Stimulated activated CD8-positive, alpha-beta memory T cell treated with anti-CD3 and anti-CD28 coated beads, Interleukin-12 subunit alpha, Interleukin-12 subunit beta, amount 100 ng/mL, for 4 hours (primary cell): ENCODE measurements around the gene PLEKHG4.

ENCODE experiments used
- DNase-seq: peaks from one replicate; pipeline ENCODE4 v3.0.0-alpha.2; 2020; ENCODE audit warnings: low read depth

PLEKHG4 gene, protein sequence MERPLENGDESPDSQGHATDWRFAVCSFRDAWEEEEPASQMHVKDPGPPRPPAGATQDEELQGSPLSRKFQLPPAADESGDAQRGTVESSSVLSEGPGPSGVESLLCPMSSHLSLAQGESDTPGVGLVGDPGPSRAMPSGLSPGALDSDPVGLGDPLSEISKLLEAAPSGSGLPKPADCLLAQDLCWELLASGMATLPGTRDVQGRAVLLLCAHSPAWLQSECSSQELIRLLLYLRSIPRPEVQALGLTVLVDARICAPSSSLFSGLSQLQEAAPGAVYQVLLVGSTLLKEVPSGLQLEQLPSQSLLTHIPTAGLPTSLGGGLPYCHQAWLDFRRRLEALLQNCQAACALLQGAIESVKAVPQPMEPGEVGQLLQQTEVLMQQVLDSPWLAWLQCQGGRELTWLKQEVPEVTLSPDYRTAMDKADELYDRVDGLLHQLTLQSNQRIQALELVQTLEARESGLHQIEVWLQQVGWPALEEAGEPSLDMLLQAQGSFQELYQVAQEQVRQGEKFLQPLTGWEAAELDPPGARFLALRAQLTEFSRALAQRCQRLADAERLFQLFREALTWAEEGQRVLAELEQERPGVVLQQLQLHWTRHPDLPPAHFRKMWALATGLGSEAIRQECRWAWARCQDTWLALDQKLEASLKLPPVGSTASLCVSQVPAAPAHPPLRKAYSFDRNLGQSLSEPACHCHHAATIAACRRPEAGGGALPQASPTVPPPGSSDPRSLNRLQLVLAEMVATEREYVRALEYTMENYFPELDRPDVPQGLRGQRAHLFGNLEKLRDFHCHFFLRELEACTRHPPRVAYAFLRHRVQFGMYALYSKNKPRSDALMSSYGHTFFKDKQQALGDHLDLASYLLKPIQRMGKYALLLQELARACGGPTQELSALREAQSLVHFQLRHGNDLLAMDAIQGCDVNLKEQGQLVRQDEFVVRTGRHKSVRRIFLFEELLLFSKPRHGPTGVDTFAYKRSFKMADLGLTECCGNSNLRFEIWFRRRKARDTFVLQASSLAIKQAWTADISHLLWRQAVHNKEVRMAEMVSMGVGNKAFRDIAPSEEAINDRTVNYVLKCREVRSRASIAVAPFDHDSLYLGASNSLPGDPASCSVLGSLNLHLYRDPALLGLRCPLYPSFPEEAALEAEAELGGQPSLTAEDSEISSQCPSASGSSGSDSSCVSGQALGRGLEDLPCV

DNA sequence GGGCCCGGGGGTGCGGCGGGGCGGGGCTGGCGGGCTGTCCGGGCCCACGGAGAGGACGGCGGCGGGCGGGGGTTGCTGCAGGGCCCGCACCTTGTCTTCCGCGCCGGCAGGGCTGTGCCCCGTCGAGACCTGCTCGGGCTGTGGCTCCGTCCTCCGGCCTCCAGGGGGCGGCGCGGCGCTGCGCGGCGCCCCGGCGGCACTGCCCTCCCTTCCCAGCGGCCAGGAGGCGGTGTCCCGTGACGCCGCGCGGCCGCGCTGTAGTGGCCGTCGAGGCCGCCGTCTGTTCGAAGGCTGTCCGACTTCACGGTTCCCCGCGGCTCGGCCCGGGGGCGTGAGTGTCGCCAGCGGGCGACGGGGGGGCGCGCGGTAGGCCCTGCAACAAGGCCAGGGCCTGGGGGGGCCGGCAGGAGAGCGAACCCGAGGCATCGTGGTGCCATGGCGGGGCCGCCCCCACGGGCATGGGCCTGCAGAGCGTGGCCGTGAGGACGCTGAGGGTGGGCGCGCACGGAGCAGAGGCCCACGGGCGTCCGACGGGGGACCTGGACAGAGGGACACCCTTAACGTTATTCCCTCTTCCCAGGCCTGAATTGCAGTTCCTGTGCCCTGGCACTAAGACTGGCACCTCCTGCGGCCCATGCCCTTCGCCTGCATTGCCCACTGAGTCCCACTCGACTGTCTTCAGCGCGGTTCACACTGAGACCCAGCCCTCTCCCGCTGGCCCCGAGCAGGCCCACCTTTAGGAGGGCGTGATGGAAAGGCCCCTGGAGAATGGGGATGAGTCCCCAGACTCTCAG lies at the start of gene PLEKHG4:
Gene PLEKHG4, plus strand, starts transcription at position 237 of the 794 bp plus-strand sequence. Its CDS starts 513 bp downstream, at position 750.
- DNase-seq: peak; percentile 62

DNA sequence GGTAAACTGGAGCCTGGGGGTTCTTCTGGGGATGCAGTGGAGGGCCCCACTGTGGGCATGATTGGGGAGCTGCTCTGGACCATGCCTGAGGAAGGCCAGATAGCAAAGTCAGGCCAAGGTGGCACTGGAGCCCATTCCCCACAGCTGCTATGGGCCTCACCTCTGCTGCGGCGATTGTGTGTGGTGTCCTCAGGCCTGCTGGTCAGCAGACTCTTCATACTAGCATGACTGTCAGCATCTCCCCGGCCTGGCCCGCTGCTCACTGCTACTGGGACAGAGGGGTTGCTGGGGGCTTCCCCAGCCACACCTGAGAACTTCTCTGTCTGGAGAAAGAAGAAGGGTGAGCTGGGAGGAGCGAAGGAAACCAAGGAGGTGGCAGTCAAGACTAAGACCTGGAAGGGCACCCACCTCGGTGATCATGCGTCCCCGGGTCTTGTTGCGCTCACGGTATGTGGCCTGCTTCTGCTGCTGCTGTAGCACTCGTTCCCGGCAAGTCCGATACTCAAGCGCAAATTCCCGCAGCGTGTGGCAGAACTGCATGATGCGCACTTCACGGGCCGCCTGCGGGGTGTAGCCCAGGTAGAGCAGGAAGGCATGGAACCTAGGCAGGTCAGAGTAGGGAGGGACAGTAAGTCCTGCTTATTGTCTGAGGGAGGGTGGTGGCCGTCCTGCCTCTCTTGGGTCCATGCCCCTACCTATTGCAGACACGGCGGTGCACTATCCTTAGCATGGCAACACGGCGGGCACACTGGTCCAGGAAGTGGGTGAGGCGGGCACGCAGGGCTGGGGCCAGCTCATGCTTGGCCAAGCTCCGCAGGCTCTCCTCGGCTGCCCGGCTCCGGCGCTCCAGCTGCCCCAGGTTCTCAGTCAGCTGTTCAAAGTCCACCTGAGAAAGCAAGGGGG lies 49.2 kb upstream of the PLEKHG4 start:
- no peak for DNase-seq

DNA sequence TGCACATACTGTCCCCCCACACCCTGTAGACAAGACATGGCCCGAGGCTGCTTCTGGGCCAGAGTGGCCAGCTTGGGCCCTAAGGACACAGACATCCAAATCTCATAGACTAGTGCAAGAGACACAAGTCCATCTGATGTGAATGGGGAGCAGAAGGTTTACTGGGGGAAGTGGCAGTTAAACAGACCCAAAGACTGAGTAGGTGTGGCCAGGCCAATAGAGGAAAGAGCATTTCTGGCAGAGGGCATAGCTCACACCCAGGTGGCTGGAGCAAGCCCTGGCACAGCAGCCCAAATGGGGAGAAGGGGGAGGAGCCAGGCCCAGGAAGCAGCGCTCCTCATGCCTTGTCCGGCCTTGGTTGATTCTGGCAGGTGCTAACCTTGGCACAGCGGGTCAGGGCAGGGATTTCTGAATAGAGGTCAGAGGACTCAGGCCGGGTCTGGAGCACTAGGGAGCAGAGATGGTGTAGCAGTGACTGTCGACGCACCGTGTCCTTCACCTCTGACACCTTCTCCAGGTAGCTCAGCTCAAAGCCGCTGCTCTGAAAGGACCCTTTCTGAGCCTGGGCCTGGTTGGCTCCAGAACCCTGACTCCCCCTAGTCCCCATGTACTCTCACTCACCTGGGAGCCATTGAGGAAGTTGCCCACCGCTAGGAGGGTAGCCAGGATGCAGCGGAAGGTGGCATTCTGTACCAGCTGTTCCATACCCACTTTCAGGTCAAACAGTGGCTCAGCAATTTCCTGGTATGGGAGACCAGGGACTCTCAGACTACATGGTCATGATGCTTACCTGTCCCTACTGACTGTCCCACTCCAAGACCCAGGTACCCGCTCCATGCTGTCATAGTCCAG lies 48.3 kb upstream of the PLEKHG4 start:
- DNase-seq: no peak

DNA sequence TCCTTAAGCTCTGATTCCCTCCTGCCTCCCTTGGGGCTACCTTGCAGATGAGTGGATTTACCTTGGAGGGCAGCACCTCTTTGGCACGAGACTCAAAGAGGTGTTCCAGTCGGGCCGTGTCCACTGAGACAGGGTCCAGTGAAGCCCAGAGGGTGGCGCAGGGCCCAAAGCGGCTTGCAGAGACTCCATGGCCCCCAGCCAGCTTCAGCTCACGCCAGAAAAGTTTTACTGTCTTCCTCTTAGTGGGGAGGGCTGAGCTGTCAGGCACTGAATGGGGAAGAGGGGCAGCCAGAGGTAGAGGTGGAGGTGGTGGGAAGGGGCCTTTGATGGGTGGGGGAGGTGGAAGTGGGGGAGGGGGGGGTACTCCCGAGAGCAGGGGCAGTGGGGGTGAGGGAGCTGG lies 45.7 kb upstream of the PLEKHG4 start:
- DNase-seq: no peak

DNA sequence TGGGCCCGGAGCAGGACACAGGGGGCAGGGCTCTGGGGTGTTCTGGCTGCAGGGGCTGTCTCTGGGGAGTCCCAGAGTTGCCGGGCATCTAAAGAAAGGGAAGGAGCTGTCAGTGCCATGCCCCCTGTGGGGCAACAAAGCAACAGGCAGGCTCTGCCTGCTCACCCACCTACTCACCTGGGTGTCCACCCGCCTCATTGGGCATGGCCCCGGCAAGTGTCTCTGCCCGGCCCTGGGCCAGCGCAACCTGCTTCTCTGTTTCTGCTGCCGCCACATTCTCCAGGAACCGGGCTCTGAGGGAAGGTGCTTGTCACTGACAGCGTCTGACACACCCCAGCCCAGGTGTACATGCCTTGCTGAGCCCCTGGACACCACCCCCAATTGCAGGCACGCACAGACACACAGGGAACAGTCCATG lies 45.1 kb upstream of the PLEKHG4 start:
- no peak for DNase-seq

DNA sequence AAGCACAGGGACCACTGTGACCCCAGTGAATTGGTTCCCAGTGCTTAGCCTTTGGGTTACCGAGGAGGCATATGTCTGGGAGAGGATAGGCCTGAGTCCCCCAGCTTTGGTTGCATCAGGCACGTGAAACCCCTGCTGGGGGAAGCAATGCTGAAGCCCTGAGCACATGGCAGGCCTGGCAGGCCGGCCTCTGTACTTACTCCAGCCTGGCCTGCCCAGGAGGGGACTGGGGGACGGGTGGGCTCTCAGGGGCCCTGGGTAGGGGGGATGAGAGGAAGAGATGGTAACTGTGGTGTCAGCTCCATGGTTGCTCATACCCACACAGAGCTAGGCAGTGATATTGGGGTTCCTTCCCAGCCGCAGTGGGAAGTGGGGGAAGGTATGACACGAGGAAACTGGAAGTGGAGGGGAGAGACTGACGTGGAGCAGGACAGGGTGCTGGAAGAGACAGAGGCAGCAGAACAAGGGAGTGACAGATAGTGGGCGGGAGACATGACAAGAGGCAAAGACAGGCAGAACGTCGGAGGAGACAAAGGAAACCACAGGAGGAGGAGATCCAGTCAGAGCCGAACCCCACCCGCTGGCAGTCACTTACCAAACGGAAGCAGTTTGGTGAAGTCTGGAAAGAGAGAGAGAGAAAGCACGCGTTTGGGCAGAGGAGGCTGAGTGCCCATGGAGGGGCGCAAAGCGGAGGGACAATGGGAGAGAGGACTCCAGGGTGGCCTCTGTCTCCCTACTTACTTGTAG lies 43.3 kb upstream of the PLEKHG4 start:
- DNase-seq: no peak

DNA sequence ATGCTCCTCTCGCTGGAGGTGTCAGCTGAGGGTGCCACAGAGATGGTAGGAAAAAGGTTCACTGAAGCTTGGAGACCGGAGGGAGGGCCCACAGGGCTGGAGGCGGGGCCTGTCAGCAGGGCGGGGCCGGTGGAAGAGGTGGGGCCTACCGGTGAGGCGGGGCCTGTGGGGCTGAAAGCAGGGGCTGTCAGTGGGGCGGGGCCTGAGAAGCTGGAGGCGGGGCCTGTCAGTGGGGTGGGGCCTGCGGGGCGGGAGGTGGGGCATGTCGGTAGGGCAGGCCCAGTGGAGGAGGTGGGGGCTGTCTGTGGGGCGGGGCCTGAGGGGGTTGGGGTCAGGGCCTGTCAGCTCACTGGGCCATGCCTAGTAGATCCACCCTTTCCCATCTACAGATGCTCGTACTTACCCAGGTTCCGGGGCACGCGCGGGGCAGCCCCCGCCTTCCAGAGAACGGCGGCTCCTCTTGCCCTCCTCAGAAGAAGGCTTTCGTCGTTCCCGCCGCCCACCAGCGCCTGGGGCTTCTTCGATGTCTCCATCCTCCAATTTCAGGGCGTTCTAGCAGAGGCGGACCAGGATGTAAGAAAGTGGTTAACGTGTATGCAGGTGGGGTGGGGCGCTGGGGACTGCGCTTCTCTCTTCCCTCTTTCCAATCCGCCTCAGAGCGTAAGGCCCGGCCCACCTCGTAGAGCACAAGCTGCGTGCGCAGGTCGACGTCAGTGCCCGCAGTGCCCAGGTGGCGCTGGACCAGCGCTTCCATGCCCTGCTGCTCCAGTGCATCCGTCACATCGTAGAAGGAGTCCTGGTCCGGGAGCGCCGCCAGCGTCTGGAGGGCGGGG lies 42.6 kb upstream of the PLEKHG4 start:
- no peak for DNase-seq

DNA sequence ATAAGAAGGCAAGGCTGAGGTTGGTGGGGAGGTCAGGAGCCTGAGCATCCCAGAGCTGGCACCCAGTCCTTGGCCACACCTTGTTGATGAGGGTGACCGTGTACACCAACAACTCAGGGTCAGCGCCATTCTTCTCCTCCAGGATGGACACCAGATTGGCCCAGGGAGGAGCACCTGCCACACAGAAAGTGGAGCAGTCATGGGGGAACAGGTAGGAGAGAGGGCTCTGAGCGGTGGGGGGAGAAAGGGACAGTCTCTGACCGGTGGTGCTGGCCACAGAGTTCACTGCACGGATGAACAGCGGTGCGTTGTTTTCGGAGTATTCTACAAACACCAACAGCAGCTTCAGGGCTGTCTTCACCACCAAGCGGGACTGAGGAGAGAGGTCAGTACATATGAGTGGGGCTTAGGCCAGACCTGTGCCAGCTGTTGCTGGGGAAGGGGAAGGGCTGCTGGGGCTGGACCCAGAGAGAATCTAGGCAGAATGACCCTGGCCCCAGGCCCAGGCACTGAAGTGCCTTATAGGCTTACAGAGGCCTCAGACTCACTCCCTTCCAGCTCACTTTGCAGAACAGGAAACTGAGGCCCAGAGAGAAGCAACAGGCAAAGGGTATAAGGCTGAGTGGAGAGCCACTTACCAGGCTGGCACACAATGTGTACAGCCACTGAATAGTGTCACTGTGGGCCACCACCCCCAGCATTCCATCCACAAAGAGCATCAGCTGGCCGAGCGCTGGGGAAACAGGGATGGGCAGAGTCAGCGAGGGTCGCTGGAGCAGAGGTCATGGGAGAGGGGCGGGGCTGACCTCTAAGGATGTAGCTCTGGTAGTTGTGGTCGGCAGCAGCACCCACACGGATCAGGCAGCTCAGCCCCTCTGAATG lies 41.7 kb upstream of the PLEKHG4 start:
- DNase-seq: no peak

DNA sequence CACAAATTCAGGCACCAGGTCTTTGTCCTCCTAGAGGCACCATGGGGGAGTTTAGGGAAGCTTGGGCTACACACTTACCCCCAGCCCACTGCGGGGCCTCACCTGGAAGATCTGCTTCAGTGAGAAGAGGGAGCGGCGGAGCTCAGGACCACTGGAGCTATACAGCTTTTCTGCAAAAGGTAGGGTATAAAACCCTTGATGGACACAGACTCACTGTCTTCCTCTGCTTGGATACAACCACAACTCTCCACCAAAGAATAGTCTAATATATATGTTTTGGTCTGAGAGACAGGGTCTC lies 41.1 kb upstream of the PLEKHG4 start:
- no peak for DNase-seq

DNA sequence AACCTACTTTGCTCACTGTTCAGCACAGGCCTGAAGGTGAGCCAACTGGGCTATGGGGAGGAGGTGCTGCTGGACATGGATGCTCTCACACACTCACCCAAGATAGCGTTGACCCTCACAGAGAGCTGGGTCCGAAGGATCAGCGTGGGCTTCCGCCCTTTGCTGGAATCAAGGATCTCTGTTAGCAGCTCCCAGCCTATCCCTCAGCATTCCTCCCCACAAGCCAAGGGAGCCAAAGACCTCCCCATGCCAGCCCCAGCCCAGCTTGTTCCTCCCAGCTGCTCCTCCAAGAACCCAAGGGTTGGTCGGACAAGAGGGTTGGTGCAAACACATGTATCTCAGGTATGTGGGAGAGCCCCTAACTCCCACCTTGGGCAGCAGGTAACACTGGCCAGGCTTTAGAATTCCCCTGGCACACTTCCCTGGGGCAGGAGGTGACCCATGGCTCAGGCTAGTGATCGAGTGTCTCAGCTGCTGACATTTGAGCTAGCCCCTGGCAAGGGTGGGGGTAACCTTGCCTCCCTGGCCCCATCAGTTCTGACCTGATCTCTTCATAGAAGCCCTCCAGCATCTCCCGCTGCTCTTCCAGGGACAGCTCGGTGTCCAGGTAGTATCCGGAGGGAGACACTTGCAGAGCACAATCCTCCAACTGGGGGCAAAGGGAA lies 40.4 kb upstream of the PLEKHG4 start:
- DNase-seq: no peak

DNA sequence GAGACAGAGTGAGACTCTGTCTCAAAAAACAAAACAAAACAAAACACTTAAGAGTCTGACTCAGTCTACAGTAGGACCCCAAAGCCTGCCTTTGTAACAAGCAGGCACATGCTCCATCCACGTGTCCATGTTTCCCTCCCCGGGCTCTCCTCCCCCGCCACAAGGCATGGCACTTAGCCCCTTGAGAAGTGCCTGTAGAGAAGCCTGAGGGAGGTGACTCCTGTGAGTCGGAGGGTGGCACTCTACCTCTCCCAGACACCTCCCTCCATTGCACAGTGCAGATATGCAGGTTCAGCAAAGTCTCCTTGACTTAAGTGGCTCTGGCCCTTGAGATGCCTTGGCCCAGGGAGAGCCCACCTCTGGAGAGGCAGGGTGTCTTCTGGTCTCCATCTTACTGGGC lies 38.8 kb upstream of the PLEKHG4 start:
- no peak for DNase-seq

DNA sequence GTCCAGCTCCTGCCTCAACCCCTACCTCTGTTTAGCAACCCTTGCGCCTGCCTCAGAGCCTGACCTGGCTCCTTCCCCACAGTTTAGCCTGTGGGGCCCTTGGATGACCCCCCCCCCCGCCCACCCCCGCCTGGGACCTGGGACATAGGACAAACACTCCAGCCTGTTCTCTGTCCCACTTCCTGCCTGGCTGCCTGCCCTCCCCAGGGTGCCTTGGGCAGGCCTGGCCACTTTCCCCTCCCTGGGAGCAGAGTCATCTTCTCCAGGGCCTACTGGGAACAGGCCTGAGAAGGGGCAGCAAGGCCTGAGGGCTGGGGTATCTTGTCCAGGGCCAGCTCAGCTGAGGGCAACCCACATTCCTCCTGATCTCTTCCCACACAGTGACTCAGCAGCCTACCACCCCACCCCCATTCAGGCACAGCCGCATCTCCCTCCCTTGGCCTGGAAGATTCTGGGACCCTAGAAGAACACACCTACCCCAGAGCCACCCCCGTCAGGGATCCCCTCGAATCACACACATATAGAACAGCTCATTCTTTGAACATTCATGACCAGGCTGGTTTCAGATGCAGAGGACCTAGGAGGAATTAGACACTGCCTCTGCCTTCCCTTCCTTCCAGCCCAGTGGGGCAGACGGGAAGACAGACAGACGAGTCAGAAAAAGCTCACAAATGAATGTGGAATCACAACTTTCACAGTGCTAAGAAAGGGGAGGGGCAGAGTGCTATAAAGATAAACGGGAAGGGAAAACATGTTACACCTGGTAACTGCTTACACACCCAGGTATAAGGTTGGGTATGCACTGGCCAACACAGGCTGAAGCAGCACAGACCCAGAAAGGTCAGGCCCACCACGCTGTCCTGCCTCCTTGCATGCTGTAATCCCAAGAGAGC lies 38.1 kb upstream of the PLEKHG4 start:
- no peak for DNase-seq

DNA sequence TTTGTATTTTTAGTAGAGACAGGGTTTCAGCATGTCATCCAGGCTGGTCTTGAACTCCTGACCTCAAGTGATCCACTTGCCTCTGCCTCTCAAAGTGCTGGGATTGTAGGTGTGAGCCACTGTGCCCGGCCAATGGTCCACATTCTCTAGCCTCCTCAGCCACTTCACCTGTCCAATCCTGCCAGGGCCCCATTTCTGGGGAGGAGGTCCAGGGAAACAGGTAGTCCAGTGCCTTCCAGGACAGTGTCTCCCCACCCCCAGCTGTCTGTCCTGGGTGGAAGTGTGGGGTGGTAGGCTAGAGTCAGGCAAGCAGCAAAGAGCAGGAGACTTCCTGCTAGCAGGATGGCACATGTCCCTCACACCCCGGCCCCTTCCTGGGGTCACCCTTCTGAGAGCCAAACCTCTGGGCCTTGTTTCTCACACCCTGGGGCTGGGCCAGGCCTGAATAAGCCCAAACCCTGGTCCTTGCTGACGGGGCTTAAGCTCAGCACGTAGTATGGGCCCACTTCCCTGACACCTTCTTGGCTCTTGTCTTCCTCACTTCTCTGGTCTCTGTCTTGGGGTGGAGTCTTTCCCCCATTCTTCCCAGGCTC lies 37.1 kb upstream of the PLEKHG4 start:
- no peak for DNase-seq

DNA sequence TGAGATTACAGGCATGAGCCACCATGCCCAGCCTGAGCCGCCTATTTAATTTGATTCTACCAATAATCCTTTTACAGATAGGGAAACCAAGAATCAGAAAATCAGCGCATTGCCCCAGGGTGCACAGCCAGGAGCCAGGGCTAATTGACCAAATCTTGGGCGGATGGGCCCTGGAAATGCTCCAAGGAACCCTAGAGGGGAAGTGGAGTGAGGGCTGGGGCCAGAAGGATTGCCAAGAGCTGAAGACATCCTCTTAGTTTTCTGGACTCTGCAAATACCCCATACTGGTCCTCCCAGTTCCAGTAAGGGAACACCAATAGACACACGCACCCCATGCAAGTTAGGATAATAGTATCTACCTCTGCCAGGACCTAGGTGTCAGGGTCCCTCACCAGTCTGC lies 35.9 kb upstream of the PLEKHG4 start:
- DNase-seq: no peak
